Uterus (tissue), 4 donors: Measurements from ENCODE around the gene TMEM140. TPM values are rescaled to one million over a fixed set of nuclear protein-coding genes. Genes with fewer than 3 reads are reported as not detected.

Experiments used
- DNase-seq, 2 donors: peaks; one replicate each; pipeline ENCODE4 v3.0.0-alpha.2; 2019 to 2020
- H3K27ac ChIP-seq, 2 donors: fragments of 200-600 bp; sonication (generic); 1 replicate in 1 of 2; 2 replicates in 1 of 2; pipeline ENCODE4 v1.5.1; 2016 to 2018
- H3K27me3 ChIP-seq, 2 donors: fragments of 200-600 bp; sonication (generic); one replicate each; pipeline ENCODE4 v1.5.1; 2018 to 2019; ENCODE audit warnings: control low read depth in 1 of 2
- H3K36me3 ChIP-seq, 2 donors: fragments of 200-600 bp; sonication (generic); one replicate each; pipeline ENCODE4 v1.5.1; 2019; ENCODE audit warnings: control low read depth in 1 of 2
- H3K4me1 ChIP-seq, 2 donors: fragments of 200-600 bp; sonication (generic); one replicate each; pipeline ENCODE4 v1.5.1; 2018 to 2019; ENCODE audit warnings: control low read depth in 1 of 2
- H3K4me3 ChIP-seq, 2 donors: fragments of 200-600 bp; sonication (generic); 1 replicate in 1 of 2; 2 replicates in 1 of 2; pipeline ENCODE4 v1.5.1; 2018 to 2019; ENCODE audit warnings: mild to moderate bottlenecking in 1 of 2
- H3K9me3 ChIP-seq, 2 donors: fragments of 200-600 bp; sonication (generic); one replicate each; pipeline ENCODE4 v1.5.1; 2019; ENCODE audit warnings: control low read depth in 1 of 2
- CTCF ChIP-seq, 4 experiments: fragments of 200-600 bp in 2 of 4; fragments of 450-650 bp in 2 of 4; sonication (generic) in 2 of 4; IDR thresholded peaks; one replicate each; pipeline ENCODE4 v1.5.1; 2016 to 2019; ENCODE audit warnings: antibody characterized with exemption in 4 of 4, mild to moderate bottlenecking in 2 of 4, moderate library complexity in 1 of 4
- POLR2A ChIP-seq, 2 donors: fragments of 450-650 bp; IDR thresholded peaks; one replicate each; pipeline ENCODE4 v1.6.1; 2016; ENCODE audit warnings: antibody characterized with exemption in 2 of 2, mild to moderate bottlenecking in 1 of 2, moderate library complexity in 1 of 2
- intact Hi-C: fragments of 100-400 bp; cut with DNase I; formaldehyde crosslinking; loops from one replicate; pipeline ENCODE4 v1.15.1; 2023; ENCODE audit warnings: low total_unique reads
- total RNA-seq, 4 donors: library from RNA; depleted of rRNA in 3 of 4; stranded (reverse); fragments of >200 nt in 3 of 4; gene quantifications; one replicate each; pipeline versions ENCODE4 v1.1.0 to v1.2.4, GENCODE V29; 2014 to 2023
- donor health status: DM: yes; HTN: yes; CAD: no.

TMEM140 gene
- total RNA-seq, 4 donors from 2014 or later, result 5.9 to 30.0 (median 17.9) TPM

- Histone ChIP-seq H3K4me3 (no peak overlapping the region), H3K36me3 (no peaks in the 10 kb centered on the region), H3K27me3 (no peaks in the 10 kb centered on the region), H3K9me3 (no peaks in the 10 kb centered on the region), H3K27ac (no peak overlapping the region), H3K4me1 (no peaks in the 10 kb centered on the region)
- intact Hi-C loops, result no loop called here
- no peak for DNase-seq
- TF ChIP-seq CTCF (IDR thresholded peaks at IDR 0.05) (no peak), POLR2A (IDR thresholded peaks at IDR 0.05) (no peak)
Observed at GRCh38 chr7:135206941-135207391, 59.1 kb downstream of the TMEM140 start.

GRCh38 chr7:135207406-135208101 lies 59.7 kb downstream of the TMEM140 start:
- Histone ChIP-seq H3K4me3 (no peak overlapping the region), H3K36me3 (no peaks in the 10 kb centered on the region), H3K27ac (no peak overlapping the region), H3K27me3 (no peaks in the 10 kb centered on the region), H3K4me1 (no peaks in the 10 kb centered on the region), H3K9me3 (no peaks in the 10 kb centered on the region)
- intact Hi-C loops, result no loop called here
- no peak for DNase-seq
- TF ChIP-seq CTCF (IDR thresholded peaks at IDR 0.05), result no peak
- TF ChIP-seq POLR2A (IDR thresholded peaks at IDR 0.05), result no peak

- H3K4me1 ChIP-seq, result no peaks in the 10 kb centered on the region
- H3K4me3 ChIP-seq, result no peak overlapping the region
- H3K9me3 ChIP-seq, result no peaks in the 10 kb centered on the region
- no peak overlapping the region for H3K27ac ChIP-seq
- no peaks in the 10 kb centered on the region for H3K36me3 ChIP-seq
- no peak for TF ChIP-seq CTCF (IDR thresholded peaks at IDR 0.05)
- no peak for TF ChIP-seq POLR2A (IDR thresholded peaks at IDR 0.05)
- intact Hi-C loops, result no loop called here
- no peak for DNase-seq
- H3K27me3 ChIP-seq, result no peaks in the 10 kb centered on the region
Observed at GRCh38 chr7:135208102-135208793, 60.4 kb downstream of the TMEM140 start.

GRCh38 chr7:135209225-135209834 lies 61.5 kb downstream of the TMEM140 start:
- H3K27ac ChIP-seq, result no peak overlapping the region
- H3K36me3 ChIP-seq, result no peaks in the 10 kb centered on the region
- intact Hi-C loops, result no loop called here

More at GRCh38 chr7:135209225-135209834, 61.5 kb downstream of the TMEM140 start:
- no peak overlapping the region for H3K4me3 ChIP-seq
- H3K27me3 ChIP-seq, result no peaks in the 10 kb centered on the region
- TF ChIP-seq CTCF (IDR thresholded peaks at IDR 0.05) (no peak), POLR2A (IDR thresholded peaks at IDR 0.05) (no peak)
- no peaks in the 10 kb centered on the region for H3K9me3 ChIP-seq
- H3K4me1 ChIP-seq, result no peaks in the 10 kb centered on the region
- no peak for DNase-seq
